Gastrocnemius medialis (tissue), 4 donors: ENCODE results near the gene OR1E2.

Experiments used
- CTCF ChIP-seq, 5 experiments: fragments of 450-650 bp in 3 of 5; fragments of 200-600 bp in 2 of 5; sonication (generic) in 2 of 5; IDR thresholded peaks in 4 of 5; conservative IDR thresholded peaks in 1 of 5; 1 replicate in 4 of 5; 2 replicates in 1 of 5; pipeline ENCODE4 v1.5.1; 2016 to 2019; ENCODE audit warnings: antibody characterized with exemption in 5 of 5, mild to moderate bottlenecking in 3 of 5, moderate library complexity in 3 of 5
- POLR2A ChIP-seq, 2 donors: fragments of 450-650 bp; IDR thresholded peaks; one replicate each; pipeline ENCODE4 v1.6.1; 2017; ENCODE audit warnings: antibody characterized with exemption in 2 of 2, mild to moderate bottlenecking in 2 of 2, moderate library complexity in 2 of 2

GRCh38 chr17:3411070-3411469, 22.6 kb downstream of the OR1E2 start, which contains the start of gene OR3A3:
- TF ChIP-seq POLR2A (IDR thresholded peaks at IDR 0.05) (no peak), CTCF (IDR thresholded peaks at IDR 0.05 in 4 of 5, conservative IDR thresholded peaks at IDR 0.05 in 1 of 5) (no peak)
